Ishikawa (cell line): Measurements from ENCODE around the gene ZSWIM4.

ENCODE experiments used
- CEBPB ChIP-seq: IDR thresholded peaks from 2 replicates; pipeline ENCODE4 v1.6.1; 2012
- CREB1 ChIP-seq: IDR thresholded peaks from 2 replicates; pipeline ENCODE4 v1.6.1; 2012; ENCODE audit warnings: low read depth
- EGR1 ChIP-seq: IDR thresholded peaks from 2 replicates; pipeline ENCODE4 v1.6.1; 2012
- EP300 ChIP-seq: IDR thresholded peaks from 2 replicates; pipeline ENCODE4 v1.6.1; 2012; ENCODE audit warnings: borderline replicate concordance
- FOXM1 ChIP-seq: IDR thresholded peaks from 2 replicates; pipeline ENCODE4 v1.6.1; 2012; ENCODE audit warnings: low read depth, borderline replicate concordance
- NFIC ChIP-seq: IDR thresholded peaks from 2 replicates; pipeline ENCODE4 v1.6.1; 2012
- RAD21 ChIP-seq: IDR thresholded peaks from 2 replicates; pipeline ENCODE4 v1.6.1; 2012; ENCODE audit warnings: low read depth
- REST ChIP-seq: IDR thresholded peaks from 2 replicates; pipeline ENCODE4 v1.6.1; 2012; ENCODE audit warnings: low read depth, mild to moderate bottlenecking
- TAF1 ChIP-seq: IDR thresholded peaks from 2 replicates; pipeline ENCODE4 v1.6.1; 2012; ENCODE audit warnings: low read depth, mild to moderate bottlenecking
- TCF12 ChIP-seq: IDR thresholded peaks from 2 replicates; pipeline ENCODE4 v1.6.1; 2012; ENCODE audit warnings: low read depth
- TEAD4 ChIP-seq: IDR thresholded peaks from 2 replicates; pipeline ENCODE4 v1.6.1; 2012
- USF1 ChIP-seq: IDR thresholded peaks from 2 replicates; pipeline ENCODE4 v1.6.1; 2012
- YY1 ChIP-seq: IDR thresholded peaks from 2 replicates; pipeline ENCODE4 v1.6.1; 2012; ENCODE audit warnings: low read depth
- ZBTB7A ChIP-seq: IDR thresholded peaks from 2 replicates; pipeline ENCODE4 v1.6.1; 2012; ENCODE audit warnings: low read depth
- TF ChIP-seq, protein P1 (sequence below): IDR thresholded peaks from 2 replicates; pipeline ENCODE4 v1.6.1; 2012

ZSWIM4 gene

DNA sequence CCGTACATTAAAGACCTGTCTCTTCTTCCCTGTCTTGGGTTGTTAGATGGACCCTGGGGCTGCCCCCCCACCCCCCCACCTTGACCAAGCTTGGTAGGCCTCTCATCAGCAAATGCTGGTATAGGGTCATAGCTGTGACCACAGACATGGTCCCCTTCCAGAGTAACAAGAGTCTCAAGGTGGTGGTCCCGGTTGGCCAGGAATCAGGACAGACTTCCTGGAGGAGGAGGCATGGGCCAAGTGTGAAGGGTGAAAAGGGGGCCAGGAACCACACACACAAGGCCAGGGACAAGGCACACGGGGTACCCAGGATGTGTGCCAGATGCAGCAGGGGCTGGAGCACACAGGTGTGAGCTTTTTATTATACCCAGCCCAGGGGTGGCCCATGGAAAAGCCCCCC, 32.0 kb upstream of the ZSWIM4 start:
- TF ChIP-seq USF1 (no peak), REST (no peak), TAF1 (no peak), NFIC (no peak), TEAD4 (no peak), RAD21 (no peak), CREB1 (no peak), YY1 (no peak), EP300 (no peak), CEBPB (no peak), TCF12 (no peak), EGR1 (no peak), ZBTB7A (no peak), FOXM1 (no peak)
- TF ChIP-seq, protein P1, sequence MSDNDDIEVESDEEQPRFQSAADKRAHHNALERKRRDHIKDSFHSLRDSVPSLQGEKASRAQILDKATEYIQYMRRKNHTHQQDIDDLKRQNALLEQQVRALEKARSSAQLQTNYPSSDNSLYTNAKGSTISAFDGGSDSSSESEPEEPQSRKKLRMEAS = no peak

- TF ChIP-seq EGR1 (0 out of 2 replicates have a peak, but pooled peaks have one; percentile 12), ZBTB7A (peak; percentile 76), REST (no peak), TAF1 (peak; percentile 50; the same call in 1 of the 2 replicates), FOXM1 (no peak), TEAD4 (peak; percentile 49; the same call in 1 of the 2 replicates), USF1 (no peak)
- TF ChIP-seq, protein P1 = peak; percentile 70
Measured at GRCh38 chr19:13764101-13764807, 31.0 kb upstream of the ZSWIM4 start, which contains the start of gene MRI1. Gene MRI1 (plus strand): TSS chr19:13764522. CDS start chr19:13764589, 67 bp downstream.

GRCh38 chr19:13764821-13765394, 30.3 kb upstream of the ZSWIM4 start:
- TF ChIP-seq REST (no peak), ZBTB7A (peak; percentile 10; the same call in 1 of the 2 replicates)

DNA sequence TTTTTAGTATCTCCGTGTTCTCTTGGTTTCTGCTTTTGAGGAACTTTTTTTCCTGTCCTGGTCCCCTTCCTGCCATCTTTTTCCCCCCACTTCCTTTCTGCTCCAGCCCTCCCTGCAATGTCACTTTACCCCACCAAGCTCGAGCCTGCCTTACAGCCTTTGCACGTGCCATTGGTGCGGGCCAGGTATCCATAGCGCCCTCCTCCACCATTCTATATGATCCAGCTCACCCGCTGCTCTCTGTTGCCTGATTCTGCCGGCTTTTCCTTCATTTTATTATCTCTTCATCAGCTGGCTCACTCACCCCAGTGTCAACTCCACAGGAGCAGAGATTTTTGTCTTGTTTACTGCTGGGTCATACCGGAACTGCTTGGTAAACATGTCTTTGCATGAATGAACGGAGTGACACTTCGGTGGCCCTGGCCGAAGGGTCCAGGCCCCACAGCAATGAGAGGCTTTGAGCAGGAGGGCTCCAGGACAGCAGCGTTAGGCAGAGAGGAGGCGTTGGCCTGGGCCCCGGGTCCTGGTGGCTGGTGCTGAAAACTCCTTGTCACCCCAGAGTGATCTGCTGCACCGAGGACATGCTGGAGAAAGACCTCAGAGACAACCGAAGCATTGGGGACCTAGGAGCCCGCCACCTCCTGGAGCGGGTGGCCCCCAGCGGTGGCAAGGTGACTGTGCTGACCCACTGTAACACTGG, 29.7 kb upstream of the ZSWIM4 start:
- TF ChIP-seq FOXM1 (no peak), CREB1 (no peak), EP300 (no peak), TCF12 (no peak), REST (no peak), TAF1 (no peak), EGR1 (no peak), USF1 (no peak), YY1 (no peak)
